Mesendoderm (in vitro differentiated cells): Measurements from ENCODE around the gene EEF1AKMT3. TPM values are rescaled to one million over a fixed set of nuclear protein-coding genes. Genes with fewer than 3 reads are reported as not detected.

Source experiments
- DNase-seq: peaks from one replicate; pipeline ENCODE4 v3.0.0; 2013
- H2AK5ac ChIP-seq: 2 replicates; pipeline ENCODE4 v1.6.1; 2013; ENCODE audit warnings: low read length, inconsistent platforms
- H2BK120ac ChIP-seq: 2 replicates; pipeline ENCODE4 v1.6.1; 2013; ENCODE audit warnings: low read depth, mild to moderate bottlenecking, low read length, moderate library complexity, mixed read lengths
- H2BK15ac ChIP-seq: replicated peaks from 2 replicates; pipeline ENCODE4 v1.6.1; 2013; ENCODE audit warnings: low read depth, mild to moderate bottlenecking, moderate library complexity
- H2BK5ac ChIP-seq: 2 replicates; pipeline ENCODE4 v1.6.1; 2013; ENCODE audit warnings: low read length, inconsistent platforms
- H3K18ac ChIP-seq: 2 replicates; pipeline ENCODE4 v1.6.1; 2013; ENCODE audit warnings: mild to moderate bottlenecking, low read length, mixed read lengths
- H3K23ac ChIP-seq: one replicate; pipeline ENCODE4 v1.6.1; 2013; ENCODE audit warnings: low read length
- H3K27ac ChIP-seq: 2 replicates; pipeline ENCODE4 v1.5.1; 2013; ENCODE audit warnings: low read depth, mild to moderate bottlenecking, inconsistent platforms, low read length, moderate library complexity
- H3K27me3 ChIP-seq: 2 replicates; pipeline ENCODE4 v1.6.1; 2013; ENCODE audit warnings: low read length, control low read depth, mild to moderate bottlenecking, inconsistent platforms; ENCODE audit not compliant: insufficient read depth, poor library complexity
- H3K36me3 ChIP-seq: 2 replicates; pipeline ENCODE4 v1.6.1; 2013; ENCODE audit warnings: low read length, inconsistent platforms; ENCODE audit not compliant: control insufficient read depth, insufficient read depth
- H3K4ac ChIP-seq: one replicate; pipeline ENCODE4 v1.6.1; 2013; ENCODE audit warnings: low read depth, mild to moderate bottlenecking, low read length, moderate library complexity
- H3K4me1 ChIP-seq: 2 replicates; pipeline ENCODE4 v1.6.1; 2013; ENCODE audit warnings: low read depth, low read length, inconsistent platforms; ENCODE audit not compliant: control insufficient read depth
- H3K4me2 ChIP-seq: 2 replicates; pipeline ENCODE4 v1.6.1; 2013; ENCODE audit warnings: low read length
- H3K4me3 ChIP-seq: 2 replicates; pipeline ENCODE4 v1.5.1; 2013; ENCODE audit warnings: mild to moderate bottlenecking, low read length
- H3K56ac ChIP-seq: one replicate; pipeline ENCODE4 v1.6.1; 2013; ENCODE audit warnings: low read length
- H3K79me1 ChIP-seq: 2 replicates; pipeline ENCODE4 v1.6.1; 2013; ENCODE audit warnings: low read length, inconsistent platforms
- H3K79me2 ChIP-seq: 2 replicates; pipeline ENCODE4 v1.6.1; 2013; ENCODE audit warnings: mild to moderate bottlenecking, low read length; ENCODE audit not compliant: control insufficient read depth, insufficient read depth
- H3K9ac ChIP-seq: 2 replicates; pipeline ENCODE4 v1.6.1; 2013; ENCODE audit warnings: low read length, inconsistent platforms
- H4K5ac ChIP-seq: one replicate; pipeline ENCODE4 v1.6.1; 2013; ENCODE audit warnings: low read length
- H4K8ac ChIP-seq: one replicate; pipeline ENCODE4 v1.6.1; 2013; ENCODE audit warnings: low read depth, mild to moderate bottlenecking, control low read depth, low read length, moderate library complexity
- WGBS: extraction: QIAGEN DNeasy Blood & Tissue Kit; methylation state at CpG from one replicate; pipeline ENCODE4 v1.1.7; 2013; ENCODE audit warnings: low lambda C conversion rate, missing lambda C conversion rate; ENCODE audit not compliant: insufficient coverage; ENCODE audit errors: extremely low coverage; 5-methylcytosine and 5-hydroxymethylcytosine counted together
- polyA plus RNA-seq, 2 experiments: library from polyadenylated mRNA; stranded (reverse); fragments of 200-250 nt; gene quantifications; one replicate each; pipeline ENCODE4 v1.2.3, GENCODE V29; 2013

EEF1AKMT3 gene
- polyA plus RNA-seq (2013, experiment 1 of 2), result 1.8 TPM
- polyA plus RNA-seq (2013, experiment 2 of 2), result 1.5 TPM

GRCh38 chr12:57772429-57773322, at the start of gene EEF1AKMT3:
TSS of gene EEF1AKMT3 (plus strand) at chr12:57772614. CDS start at chr12:57772725, 111 bp downstream.
- Histone ChIP-seq H2BK120ac (no peak within 1 kb of the TSS), H2AK5ac (no peak within 1 kb of the TSS), H2BK15ac (no peak within 1 kb of the TSS), H3K4me2 (peak within 1 kb of the TSS; percentile 84), H3K4ac (peak within 1 kb of the TSS; percentile 60), H4K5ac (no peak within 1 kb of the TSS), H3K27me3 (no peaks in the 10 kb centered on the region), H3K23ac (no peak within 1 kb of the TSS), H3K4me3 (peak within 1 kb of the TSS; percentile 51), H3K4me1 (no peaks in the 10 kb centered on the region), H3K79me1 (peaks cover 8% of the 10 kb centered on the region), H3K36me3 (peaks cover 2% of the 10 kb centered on the region), H3K18ac (peak within 1 kb of the TSS; percentile 62), H3K9ac (peak within 1 kb of the TSS; percentile 82), H2BK5ac (no peak within 1 kb of the TSS), H3K56ac (peak within 1 kb of the TSS; percentile 94), H3K79me2 (peaks cover 3% of the 10 kb centered on the region), H4K8ac (no peak within 1 kb of the TSS), H3K27ac (peak within 1 kb of the TSS; percentile 59)
- DNase-seq, result no peak
- WGBS, result no CpG with 5 or more reads among the region's 67 CpGs

DNA sequence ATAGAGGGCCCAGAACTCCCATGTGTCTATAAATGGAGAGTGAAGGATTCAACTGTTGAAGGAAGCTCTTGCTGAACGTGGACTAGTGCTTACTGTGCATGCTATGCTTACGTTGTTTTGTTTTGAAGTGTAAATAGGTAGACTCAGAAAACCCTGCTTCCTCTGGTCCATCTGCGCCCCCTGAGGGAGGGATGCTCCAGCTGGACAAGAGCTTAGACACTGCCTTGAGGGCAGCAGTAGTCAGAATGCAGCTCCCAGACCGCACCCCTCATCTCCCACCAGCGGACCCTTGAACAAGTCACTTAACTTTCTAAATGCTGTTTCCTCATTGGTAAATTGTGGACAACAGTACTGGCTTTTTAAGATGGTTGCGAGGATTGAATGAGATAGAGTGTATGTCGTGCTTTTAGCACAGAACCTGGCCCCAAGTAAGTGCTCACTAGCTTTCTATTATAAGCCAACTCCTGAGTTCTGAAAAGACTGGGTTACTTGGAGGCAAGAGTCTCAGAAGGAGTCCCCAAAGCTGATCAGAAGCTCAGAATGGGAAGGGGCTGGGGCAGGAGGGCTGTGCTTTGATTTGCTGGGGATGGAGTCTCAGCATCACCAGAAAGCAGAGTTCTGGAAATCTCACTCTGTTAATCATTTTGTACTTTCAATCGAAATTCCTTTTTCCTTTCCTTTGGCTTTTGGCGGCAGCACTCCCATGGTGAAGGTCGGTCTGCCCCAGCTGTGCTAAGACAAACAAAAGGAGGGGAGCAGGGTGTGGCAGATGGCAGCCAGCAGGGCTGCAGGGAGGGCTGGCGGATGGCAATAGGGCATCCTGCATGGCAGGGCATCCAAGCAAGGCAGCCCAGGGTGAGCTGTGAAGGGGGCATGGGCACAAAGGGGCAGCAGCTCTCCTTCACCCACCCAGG, 49.4 kb upstream of the EEF1AKMT3 start:
- Histone ChIP-seq H3K4ac (no peak overlapping the region), H3K36me3 (peaks cover 3% of the 10 kb centered on the region), H3K23ac (no peak overlapping the region), H3K27me3 (peaks cover 15% of the 10 kb centered on the region), H3K9ac (no peak overlapping the region), H2BK120ac (no peak overlapping the region), H3K56ac (no peak overlapping the region), H3K79me2 (no peaks in the 10 kb centered on the region), H4K5ac (no peak overlapping the region), H3K4me2 (no peak overlapping the region), H3K79me1 (no peaks in the 10 kb centered on the region), H3K27ac (no peak overlapping the region), H3K4me1 (no peaks in the 10 kb centered on the region), H4K8ac (no peak overlapping the region), H3K4me3 (no peak overlapping the region), H2BK5ac (no peak overlapping the region), H2AK5ac (no peak overlapping the region), H3K18ac (no peak overlapping the region), H2BK15ac (no peak overlapping the region)
- DNase-seq, result no peak
- WGBS, result no CpG with 5 or more reads among the region's 11 CpGs

DNA sequence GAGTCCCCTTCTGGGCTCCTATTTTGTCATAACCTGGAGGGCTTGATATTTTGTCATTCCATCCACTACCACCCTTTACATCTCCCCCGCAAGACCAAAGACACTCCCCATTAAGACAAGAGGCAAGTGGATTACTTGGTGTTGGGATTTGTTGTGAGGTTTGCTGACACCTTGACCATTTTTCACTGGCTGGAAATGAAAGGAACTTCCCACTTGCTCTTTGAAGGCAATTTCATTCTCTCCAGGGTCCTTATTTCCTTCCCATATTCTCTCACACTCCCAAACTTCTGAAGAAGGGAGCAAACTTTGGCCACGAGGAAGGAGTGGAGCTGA, 48.8 kb upstream of the EEF1AKMT3 start:
- Histone ChIP-seq H3K79me2 (no peaks in the 10 kb centered on the region), H3K27ac (no peak overlapping the region), H3K79me1 (no peaks in the 10 kb centered on the region), H3K56ac (no peak overlapping the region), H3K36me3 (peaks cover 3% of the 10 kb centered on the region), H3K4me1 (no peaks in the 10 kb centered on the region), H4K8ac (no peak overlapping the region), H2BK120ac (no peak overlapping the region), H3K27me3 (peaks cover 18% of the 10 kb centered on the region), H3K23ac (no peak overlapping the region), H3K9ac (no peak overlapping the region), H3K4ac (no peak overlapping the region), H2BK15ac (no peak overlapping the region), H3K18ac (no peak overlapping the region), H4K5ac (no peak overlapping the region), H3K4me3 (no peak overlapping the region), H3K4me2 (no peak overlapping the region), H2AK5ac (no peak overlapping the region), H2BK5ac (no peak overlapping the region)
- no peak for DNase-seq
- no CpG with 5 or more reads among the region's 2 CpGs for WGBS

DNA sequence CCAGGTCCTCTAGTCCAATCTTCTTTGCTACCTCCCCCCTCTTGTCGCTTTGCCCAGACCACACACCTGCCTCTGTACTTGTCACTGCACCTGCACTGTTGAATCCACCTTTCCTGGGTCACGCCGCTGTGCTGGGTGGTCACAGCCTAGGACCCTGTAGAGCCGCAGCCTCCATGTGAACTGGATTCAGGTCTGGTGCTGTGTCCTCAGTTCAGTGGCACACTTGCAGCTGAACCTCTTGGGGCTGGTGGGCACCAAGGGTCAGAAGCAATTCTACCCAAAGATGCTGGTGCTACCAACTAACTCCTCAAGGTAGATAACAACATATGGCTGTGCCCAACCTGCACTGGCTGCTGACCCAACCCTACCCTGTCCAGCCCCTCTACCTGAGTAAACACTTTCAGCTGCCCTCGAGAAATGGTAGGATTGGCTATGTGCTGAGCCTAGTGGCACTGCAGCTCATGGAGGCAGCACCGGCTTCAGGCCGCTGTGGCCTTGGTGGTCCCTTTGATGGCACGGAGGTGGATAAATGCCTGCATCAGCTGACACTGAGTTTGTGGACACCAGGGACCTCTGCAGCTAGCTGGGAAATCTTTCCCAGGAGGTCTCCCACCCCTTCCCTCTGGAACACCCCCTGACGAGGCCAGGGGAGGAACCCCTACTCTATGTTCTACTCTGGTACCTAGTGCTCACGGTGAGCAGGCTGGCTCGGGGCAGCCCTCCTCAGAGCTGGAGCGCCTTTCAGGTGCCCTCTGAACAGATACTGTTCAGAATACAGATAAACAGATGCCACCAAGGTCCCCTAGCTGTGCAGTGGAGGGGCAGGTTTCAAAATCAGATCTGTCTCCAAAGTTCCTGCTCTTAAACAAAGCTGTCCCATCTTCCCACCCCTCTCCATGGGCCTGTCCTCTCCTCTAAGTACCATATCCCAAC, 48.1 kb upstream of the EEF1AKMT3 start:
- H3K9ac ChIP-seq, result no peak overlapping the region
- H3K79me1 ChIP-seq, result no peaks in the 10 kb centered on the region
- peaks cover under 1% of the 10 kb centered on the region for H3K36me3 ChIP-seq
- H3K4ac ChIP-seq, result no peak overlapping the region
- H2BK120ac ChIP-seq, result no peak overlapping the region
- H3K79me2 ChIP-seq, result no peaks in the 10 kb centered on the region
- no peak overlapping the region for H3K4me2 ChIP-seq
- no peak overlapping the region for H2AK5ac ChIP-seq
- H2BK15ac ChIP-seq, result no peak overlapping the region
- no CpG with 5 or more reads among the region's 12 CpGs for WGBS
- no peak overlapping the region for H3K27ac ChIP-seq
- H3K56ac ChIP-seq, result no peak overlapping the region
- H3K23ac ChIP-seq, result no peak overlapping the region
- H3K4me3 ChIP-seq, result no peak overlapping the region
- no peak overlapping the region for H2BK5ac ChIP-seq
- no peak overlapping the region for H4K8ac ChIP-seq
- peaks cover 18% of the 10 kb centered on the region for H3K27me3 ChIP-seq
- H3K4me1 ChIP-seq, result no peaks in the 10 kb centered on the region
- H3K18ac ChIP-seq, result no peak overlapping the region
- H4K5ac ChIP-seq, result no peak overlapping the region
- DNase-seq, result no peak

DNA sequence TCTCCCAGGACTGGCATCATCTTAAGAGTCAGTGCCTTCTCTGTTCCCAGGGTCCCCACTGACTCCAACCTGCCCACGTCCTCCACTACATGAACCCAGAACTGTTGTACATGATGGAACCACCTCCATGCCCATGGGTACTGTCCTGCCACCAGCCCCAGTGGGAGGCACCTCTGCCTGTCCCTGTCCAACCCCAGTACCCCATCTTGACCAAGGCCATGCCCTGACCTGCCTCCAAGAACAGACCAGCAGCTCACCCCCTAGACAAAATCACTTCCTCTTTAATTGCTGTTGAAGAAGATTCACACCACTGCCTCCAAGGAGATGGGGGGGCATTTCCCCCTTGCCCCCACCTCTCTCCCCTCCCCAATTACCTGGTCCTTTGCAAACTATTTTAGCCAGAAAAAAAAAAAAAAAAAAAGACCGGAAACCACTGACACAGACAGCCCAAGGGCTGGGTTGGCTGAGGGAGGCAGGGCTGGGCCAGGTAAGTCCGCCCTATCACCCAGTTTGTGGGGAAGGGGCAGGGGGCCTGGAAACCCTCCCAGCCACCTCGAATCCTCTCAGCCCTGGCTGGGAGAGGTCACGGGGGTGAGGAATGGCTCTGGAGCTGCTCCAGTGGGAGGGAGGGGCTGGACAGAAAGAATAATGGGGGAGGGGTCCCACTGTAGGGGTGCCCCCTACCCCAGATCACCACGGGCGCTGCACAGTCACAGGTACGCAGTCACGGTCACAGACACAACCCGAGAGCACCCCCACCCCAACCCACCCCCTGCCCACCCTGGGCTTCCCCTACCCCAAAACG, 47.3 kb upstream of the EEF1AKMT3 start:
- Histone ChIP-seq H3K4me2 (no peak overlapping the region), H3K9ac (no peak overlapping the region), H3K23ac (no peak overlapping the region), H2BK5ac (no peak overlapping the region), H4K5ac (no peak overlapping the region), H3K79me2 (no peaks in the 10 kb centered on the region), H3K27me3 (peaks cover 22% of the 10 kb centered on the region), H3K4me3 (no peak overlapping the region), H3K4ac (no peak overlapping the region), H3K56ac (no peak overlapping the region), H4K8ac (no peak overlapping the region), H3K79me1 (no peaks in the 10 kb centered on the region), H3K27ac (no peak overlapping the region), H2BK120ac (no peak overlapping the region), H3K36me3 (no peaks in the 10 kb centered on the region), H2AK5ac (no peak overlapping the region), H3K18ac (no peak overlapping the region), H3K4me1 (no peaks in the 10 kb centered on the region), H2BK15ac (no peak overlapping the region)
- WGBS, result no CpG with 5 or more reads among the region's 11 CpGs
- DNase-seq, result no peak
